HG03280 (cell line): Measurements from ENCODE around the gene UBIAD1.
A peak's percentile ranks its signal among the peaks of the same experiment; 100 is the strongest.

Source experiments
- ATAC-seq: cut with Tn5 transposase; IDR thresholded peaks from one replicate; pipeline ENCODE4 v1.9.1; 2021; ENCODE audit warnings: mild to moderate bottlenecking, moderate library complexity; ENCODE audit not compliant: unreplicated experiment

Gene UBIAD1

DNA sequence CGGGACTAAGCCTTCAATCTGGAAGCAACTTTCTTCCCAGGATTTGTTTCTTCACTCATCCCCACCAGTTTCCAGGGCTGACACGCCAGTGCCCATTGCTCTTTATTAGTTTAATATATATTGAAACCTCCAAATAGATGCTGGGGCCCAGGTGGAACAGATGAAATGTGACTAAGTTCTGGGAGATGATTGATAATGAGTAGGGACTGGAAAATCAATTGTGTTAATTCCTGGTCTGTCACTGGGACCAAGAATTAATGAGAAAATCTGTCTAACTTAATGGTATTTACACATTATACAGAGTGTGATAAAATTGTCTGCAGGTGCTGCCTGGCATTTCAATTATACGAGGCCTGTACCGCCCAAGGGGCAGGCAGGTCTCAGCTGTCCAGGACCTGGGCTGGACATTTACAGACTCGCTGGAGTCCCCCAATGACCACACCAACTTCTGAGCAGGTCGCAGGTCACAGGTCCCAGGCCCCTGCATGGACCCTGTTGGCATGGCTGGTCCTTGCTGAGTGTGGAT is 35.8 kb downstream of the UBIAD1 start:
- ATAC-seq: no peak

DNA sequence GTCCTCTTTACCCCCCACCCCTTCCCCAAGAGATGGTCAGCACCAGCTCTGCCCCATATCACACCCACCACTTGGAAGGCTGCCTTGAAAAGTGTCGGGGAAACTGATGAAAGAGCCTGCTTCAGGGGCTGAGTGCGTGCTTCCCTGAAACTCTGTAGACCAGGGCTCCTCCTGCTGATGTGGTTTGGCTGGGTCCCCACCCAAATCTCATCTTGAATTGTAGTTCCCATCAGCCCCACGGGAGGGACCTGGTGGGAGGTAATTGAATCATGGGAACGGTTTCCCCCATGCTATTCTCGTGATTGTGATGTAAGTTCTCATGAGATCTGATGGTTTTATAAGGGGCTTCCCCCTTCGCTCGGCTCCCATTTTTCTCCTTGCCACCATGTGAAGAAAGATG is 36.4 kb downstream of the UBIAD1 start:
- no peak for ATAC-seq

DNA sequence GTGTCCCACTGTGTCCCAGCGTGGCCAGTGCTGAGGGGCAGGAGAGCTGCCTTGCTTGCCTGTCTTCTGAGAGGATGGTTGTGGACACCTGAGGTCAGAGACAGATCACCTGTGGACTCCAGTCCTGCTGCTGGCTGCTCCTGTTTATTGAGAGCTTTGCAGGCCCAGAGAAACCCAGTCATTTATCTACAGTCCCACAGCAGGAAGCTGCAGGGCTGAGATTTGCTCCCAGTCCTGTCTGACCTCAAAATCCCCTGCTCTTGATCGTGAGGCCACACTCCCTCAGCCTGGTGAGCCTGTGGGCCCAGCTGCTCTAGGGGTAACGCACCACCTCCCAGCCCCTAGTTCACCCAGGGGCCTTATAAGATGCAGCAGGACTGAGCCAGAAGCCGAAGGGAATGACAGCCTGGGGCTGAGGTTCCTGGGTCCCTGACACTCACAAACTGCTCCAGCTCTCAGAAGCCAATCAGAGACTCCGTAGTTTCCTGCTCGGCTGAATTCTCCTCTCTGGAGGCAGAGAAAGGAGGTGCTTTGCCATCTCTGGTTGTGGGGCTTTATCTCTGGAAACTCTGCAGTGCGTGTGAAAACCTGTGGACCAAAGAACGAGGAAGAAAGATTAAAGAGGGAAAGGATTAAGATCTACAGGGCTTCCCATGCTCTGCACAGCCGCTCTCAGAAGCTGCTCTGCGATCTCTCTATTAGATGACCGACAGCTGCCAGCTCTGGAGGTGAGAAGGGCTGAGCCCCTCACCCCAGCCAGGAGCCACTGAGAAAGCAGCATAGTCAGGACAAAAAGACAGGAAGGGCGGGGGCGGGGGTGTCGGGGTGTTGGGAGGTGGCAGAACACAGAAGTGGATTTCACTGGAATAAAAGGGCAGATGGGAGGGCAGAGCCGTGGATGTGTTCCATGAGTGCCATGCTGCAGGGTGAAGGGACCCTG is 39.1 kb downstream of the UBIAD1 start:
- no peak for ATAC-seq

DNA sequence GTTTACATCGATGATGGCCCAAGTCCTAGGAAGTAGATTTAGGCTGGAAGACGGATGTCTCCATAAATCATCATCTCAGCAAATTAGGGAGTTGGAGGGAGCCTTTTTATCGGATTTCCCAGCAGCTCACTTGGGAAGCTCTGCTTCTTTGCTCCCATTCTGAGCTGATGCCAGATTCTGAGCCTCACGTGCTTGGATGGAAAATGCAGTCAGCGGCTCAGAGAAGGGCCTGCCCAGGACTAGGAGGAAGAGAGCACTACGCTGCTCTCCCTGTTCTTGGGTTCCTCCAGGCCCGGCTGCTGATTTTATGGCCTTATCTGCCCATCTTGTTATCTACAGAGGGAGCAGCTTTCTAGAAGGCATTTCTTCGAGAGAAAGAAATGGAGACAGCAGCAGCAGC is 42.0 kb downstream of the UBIAD1 start:
- no peak for ATAC-seq

DNA sequence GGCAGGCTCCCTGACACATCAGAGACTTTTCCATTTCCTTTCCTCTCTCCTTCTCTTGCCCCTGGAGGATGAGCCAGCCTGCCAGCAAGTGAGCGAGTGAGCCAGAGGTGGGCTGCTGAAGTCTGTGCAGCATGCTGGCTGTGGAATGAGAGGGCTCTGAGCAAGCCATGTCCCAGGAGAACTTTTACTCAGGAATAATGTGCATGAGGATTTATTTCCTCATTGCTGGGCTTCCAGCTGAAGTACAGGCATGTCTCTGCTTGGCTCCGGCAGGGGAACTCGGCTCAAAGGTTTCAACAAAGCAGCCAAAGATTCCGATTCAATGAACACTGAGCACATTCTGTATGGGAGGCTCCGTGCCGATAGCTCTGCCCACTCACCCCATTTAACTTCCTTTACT is 43.7 kb downstream of the UBIAD1 start:
- ATAC-seq: no peak

DNA sequence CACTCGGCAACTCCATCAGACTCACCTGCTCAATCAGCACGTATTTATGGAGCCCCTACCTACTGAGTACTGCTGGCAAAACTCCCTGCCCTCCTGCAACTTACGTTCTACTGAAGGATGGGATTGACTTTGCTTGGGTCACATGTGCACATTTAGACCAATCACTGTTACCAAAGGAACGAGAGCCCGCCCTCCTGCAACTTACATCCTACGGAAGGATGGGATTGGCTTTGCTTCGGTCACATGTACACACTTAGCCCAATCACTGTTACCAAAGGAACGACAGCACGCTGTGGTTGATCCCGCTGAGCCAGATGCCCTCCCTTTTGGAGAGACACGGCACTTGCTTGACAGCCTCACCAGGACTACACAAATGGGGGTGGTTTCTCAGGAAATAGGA is 46.0 kb downstream of the UBIAD1 start:
- no peak for ATAC-seq

DNA sequence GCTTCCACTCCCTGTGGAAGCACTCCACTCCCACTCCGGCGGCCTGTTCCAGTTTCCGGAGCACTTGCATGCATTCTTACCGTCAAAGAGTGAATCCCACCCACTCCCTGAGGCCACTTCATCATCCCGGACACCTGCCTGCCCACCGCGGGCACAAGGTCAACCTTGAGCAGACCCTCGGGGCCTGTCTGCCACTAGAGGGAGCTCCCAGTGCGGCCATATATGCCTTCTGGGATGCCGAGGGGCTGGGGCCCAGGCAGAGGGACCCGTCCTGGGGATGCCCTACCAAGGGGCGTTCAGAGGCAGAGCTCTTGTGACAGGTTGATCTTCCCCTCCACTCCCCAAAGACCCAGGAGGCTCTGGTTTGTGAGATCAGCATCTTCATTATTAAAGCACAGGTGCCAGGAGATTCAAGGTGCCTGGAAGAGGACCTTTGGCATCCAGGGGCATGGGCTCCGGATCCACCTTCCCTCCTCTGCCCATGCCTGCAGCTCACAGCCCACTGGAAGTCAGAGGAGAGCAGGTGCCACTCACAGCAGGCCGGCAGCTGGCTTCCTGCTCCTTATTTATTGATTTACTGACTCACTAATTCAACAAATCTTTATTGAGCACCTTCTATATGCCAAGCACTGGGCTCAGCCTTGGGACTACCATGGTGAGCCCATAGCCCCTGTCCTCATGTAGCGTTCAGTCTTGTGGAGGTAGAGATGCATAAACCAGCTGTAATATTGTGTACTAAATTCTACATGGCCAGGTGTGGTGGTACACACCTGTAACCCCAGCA is 47.3 kb downstream of the UBIAD1 start:
- no peak for ATAC-seq

DNA sequence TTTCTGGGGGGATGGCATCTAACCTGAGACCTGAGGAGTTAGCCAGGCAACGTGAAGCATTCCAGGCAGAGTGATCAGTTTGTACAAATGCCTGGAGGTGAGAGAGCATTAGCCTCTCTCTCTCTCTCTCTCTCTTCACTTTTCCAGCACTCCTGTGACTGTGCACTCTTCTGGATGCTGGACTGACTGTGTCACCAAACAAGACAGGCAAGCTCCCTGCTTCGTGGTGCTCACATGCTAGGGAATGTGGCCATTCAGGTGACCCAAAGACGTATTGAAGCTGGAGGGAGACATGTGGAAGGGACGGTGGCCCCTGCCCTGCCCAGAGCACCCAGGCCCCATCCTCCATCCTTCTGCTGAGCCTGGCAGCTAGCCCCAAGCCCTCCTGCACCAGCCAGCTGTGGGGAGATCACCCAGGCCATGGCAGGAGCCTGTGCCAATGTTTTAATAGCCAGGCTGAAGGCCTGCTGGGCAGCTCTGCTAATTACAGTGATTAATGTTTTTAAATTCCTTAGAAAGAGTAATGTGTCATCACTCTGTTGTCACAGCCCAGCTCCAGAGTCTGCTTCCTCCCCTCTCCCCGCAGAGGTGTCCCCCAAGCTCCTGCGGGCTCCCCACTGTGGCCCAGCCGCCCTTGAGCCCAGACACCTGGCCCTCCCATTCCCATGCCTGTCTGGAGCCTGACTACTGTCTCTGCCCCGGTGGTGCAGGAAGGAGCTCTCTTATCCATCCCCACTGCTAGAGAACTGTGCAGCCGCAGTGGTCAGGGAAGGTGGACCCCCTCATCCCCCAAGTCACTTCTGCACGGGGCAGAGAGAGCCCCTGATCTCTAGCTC is 48.9 kb downstream of the UBIAD1 start:
- no peak for ATAC-seq

DNA sequence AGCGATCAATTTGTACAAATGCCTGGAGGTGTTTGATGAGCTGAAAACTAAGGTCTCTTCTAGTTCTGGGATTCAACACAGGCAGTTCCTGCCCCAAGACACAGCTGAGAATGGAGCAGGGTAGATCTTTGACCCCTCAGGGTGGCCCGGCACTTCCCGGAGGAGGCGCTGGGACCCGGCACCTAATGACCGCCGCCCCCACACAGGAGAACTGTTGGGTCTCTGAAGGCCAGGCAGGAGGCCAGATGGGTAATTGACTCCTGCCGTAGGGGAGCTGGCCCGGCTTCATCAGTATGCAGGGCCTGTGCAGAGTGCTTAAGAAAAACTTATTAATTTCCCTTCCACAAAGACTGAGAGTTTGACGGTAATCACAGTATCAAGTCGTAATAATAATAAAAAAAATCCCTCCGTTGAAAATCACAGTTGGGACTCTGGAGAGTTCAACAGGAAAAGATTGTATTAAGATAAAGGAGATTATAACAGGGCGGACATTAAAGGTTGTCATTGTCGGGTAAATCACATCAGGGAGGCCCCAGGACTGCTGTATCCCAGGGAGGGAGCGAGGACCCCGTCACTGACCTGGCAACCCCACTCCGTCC is 51.7 kb downstream of the UBIAD1 start:
- ATAC-seq: no peak

DNA sequence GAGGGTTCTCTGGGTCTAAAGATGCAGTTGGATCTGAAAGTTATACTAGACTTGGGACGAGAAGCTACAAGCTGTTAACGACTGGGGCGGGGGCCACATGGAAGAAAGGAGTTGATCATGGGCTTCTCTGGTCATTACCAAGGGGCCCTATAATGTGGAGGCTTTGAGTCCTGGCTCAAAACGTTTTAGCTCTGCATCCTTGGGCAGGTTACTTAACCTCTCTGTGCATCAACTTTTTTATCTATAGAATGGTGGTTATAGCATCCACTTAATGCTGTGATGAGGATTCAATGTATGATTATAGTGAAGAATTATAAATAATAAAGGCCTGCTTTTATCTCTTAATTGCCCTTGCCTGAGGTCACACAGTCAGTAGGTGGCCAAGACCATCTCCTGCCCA is 53.1 kb downstream of the UBIAD1 start:
- ATAC-seq: no peak

DNA sequence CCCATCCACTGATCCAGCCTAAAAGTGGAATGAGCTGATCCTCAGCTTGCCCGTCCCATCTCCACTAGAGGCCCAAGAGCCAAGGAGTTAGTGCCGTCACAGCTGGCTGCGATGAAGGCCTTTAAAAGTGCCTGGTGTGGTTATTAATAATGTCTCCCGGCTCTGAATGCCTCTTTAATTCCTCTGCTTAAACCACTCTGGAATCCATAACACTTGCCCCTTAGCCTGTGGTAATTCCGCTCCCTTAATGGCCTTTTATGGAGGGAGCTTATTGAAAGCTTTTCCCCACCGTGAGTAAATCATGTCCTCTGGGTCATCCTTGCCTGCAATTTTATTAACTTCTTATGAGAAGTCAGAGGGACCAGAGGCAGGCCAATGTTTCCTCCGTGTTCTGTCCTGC is 55.4 kb downstream of the UBIAD1 start:
- no peak for ATAC-seq

DNA sequence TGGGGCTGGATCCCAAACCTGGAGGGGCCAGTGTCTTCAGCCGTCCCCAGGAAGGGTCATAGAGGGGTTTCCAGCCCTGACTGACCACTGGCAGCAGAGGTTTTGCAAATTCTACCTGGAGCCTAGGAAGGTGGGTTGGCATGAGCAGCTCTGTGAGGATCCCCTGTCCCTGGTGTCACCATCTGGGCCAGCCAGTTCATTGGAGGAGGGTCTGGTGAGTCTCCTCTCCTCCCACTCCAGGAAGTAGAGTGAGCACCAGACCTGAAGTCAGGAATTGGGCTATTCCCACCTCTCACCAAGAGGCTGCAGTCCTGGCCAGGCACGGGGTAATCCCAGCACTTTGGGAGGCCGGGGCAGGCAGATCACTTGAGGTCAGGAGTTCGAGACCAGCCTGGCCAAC is 57.4 kb downstream of the UBIAD1 start:
- ATAC-seq: no peak

DNA sequence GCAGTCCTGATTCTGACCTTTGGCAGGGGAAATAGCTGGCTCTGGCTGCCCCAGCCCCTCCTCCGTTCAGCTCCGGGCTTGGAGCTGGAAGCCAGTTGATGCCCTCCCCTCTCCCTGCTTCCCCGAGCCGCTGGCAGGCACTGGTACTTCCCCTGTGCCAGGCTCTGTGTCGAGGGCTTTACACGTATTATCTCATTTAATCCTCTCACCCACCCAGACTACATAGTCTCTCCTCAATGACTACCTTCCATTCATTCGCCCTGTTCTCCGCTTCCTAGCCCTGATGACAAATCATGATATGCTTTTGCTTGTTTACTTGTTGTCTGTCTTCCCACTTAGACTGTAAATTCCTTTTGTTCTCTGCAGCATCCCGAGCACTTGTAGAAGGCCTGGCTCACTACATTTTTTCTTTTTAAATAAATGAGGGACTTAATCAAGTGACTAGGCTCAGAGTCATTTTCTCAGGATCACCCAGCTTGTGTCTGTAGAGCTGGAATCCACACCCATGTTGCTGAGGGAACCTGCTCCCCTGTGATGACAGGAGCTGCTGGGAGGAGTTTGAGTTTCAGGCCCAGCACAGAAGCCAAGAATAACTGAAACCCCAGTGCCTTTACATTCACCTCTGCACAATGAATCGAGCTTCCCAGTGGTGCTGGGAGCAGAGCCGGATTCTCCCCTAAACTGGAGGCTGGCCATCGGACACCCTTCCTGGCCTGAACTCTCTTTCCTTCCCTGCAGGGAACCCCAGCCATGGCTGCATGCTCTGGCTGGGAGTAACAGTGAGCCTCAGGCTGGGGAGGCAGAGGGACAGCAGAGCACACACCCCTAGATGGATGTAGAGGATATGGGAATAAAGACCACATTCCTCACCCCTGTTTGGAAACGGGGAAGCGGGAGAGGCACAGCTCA is 58.3 kb downstream of the UBIAD1 start:
- no peak for ATAC-seq

DNA sequence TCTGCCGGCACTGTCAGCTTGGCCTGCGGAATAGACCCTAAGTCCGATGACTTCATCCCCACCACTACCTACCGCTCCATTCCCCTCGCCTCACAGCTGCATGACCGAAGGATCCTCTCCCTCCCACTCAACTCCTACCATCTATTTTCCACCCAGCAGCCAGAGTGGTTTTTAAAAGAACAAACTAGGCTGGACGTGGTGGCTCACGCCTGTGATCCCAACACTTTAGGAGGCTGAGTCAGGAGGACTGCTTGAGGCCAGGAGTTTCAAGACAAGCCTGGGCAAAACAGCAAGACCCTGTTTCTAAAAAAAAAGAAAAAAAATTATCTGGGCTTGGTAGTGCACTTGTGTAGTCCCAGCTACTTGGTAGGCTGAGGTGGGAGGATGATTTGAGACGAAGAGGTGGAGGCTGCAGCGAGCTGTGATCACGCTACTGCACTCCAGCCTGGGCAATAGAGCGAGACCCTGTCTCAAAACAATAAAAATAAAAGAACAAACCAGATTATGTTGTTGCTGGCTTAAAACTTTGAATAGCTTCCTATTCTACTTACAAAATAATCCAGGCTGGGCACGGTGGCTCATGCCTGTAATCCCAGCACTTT is 59.0 kb downstream of the UBIAD1 start:
- ATAC-seq: no peak

DNA sequence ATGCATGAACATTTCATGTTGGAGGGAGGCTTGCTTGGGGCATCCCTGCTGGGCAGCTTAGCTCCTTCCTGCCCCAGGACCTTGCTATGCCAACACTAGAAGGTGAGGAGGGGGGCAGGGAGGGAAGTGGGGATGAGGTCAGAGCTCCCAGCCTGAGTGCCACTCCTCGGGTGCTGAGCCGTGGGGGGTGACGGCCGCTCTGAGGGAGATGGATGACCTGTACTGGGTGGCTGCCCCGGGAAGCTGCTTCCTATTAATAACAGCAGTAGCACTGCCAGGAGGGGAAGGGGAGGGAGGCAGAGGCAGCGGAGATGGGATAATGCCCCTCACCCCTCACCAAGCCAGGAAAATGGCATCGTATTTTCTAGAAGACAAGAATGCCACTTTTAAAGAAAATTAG is 60.6 kb downstream of the UBIAD1 start:
- no peak for ATAC-seq

DNA sequence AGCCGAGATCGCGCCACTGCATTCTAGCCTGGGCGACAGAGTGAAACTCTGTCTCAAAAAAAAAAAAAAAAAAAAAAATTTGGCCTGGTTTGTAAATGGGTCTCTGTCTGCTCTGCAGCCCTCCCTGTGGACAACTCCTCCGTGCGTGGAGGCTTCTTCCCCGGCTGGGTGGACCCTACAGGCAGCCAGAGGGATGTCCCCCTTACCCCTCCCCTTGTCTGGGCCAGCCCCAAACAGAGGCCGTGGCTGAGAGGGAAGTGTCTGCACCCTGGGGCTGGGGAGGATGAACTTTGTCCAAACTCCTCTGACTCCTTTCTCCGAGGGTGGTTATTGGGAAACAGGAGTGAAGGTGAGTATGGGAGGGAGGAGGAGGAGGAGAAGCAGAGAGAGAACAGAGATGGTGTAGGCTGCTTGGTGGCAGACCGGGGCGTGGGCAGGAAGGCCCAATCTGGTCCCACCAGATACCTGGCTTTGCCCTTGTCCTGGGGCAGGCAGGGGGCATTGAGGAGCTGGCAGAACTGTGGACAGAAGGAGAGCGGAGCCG is 61.3 kb downstream of the UBIAD1 start:
- no peak for ATAC-seq

DNA sequence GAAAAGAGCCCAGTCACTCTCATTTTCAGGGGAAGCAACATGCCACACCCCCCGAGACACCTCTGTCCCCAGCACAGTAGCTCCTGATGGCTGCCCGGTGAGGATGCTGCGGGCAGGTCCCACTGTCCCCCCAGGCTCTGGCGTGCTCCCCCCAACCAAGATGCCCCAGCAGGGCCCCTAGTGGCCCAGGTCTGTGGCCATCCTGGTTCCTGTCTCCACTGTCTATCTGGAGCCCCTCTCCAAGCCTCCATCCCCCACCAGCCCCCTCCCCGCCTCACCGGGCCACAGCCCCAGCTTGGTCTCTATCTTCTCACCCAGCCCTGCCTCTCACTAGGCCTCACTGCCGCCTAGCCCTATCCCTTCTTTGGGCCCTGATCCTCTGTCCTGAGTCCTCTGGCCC is 61.8 kb downstream of the UBIAD1 start:
- no peak for ATAC-seq

DNA sequence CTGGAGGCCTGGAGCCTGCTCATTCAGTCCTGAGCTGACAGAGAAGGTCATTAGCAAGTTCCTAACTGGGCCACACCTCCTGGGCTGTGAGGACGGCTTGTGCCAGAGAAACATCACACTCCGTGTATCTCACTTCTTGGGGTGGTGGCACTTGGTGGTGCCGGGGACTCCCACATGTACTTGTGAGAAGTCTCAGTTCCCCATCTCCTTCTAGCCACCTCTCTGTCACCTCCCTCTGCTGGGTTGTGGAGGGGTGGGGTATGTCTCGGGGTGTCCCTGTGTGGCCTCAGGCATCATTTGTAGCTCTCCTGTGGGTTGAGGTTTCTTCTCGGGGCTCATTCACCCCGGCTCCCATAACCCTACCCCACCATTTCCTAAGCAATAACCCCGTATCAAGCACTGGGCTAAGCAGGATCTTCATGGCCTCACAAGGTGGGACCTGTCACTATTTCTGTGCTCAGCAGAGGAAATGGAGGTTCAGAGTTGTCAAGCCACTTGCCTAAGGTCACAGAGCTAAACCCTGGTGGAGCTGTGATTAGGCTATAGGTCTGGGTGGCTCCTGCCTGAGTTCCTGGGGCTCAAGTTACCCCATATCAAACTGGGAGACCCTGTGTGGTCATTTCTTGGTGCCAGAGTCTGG is 62.5 kb downstream of the UBIAD1 start:
- ATAC-seq: peak; percentile 84
